SK-N-SH (cell line): ENCODE measurements around the gene TMEM145.

Source experiments
- GABPA ChIP-seq: IDR thresholded peaks from 2 replicates; pipeline ENCODE4 v1.4.0; 2012; ENCODE audit warnings: low read depth, mild to moderate bottlenecking
- POLR2AphosphoS5 ChIP-seq: IDR thresholded peaks from 2 replicates; pipeline ENCODE4 v1.6.1; 2012; ENCODE audit warnings: low read depth, low read length
- RCOR1 ChIP-seq: fragments of 150-350 bp; IDR thresholded peaks from 2 replicates; pipeline ENCODE4 v1.6.1; 2017; ENCODE audit warnings: antibody characterized with exemption, low read length
- TAF1 ChIP-seq: IDR thresholded peaks from 2 replicates; pipeline ENCODE4 v1.6.1; 2012; ENCODE audit warnings: low read depth, mild to moderate bottlenecking, low read length, moderate library complexity, borderline replicate concordance
- TF ChIP-seq, protein P1 (sequence below): fragments of 200-600 bp; sonication (generic); IDR thresholded peaks from 2 replicates; pipeline ENCODE4 v1.6.1; 2017; ENCODE audit warnings: antibody characterized with exemption, mild to moderate bottlenecking, moderate library complexity
- TF ChIP-seq, protein P2 (sequence below): IDR thresholded peaks from 2 replicates; pipeline ENCODE4 v1.4.0; 2012; ENCODE audit warnings: low read depth

DNA sequence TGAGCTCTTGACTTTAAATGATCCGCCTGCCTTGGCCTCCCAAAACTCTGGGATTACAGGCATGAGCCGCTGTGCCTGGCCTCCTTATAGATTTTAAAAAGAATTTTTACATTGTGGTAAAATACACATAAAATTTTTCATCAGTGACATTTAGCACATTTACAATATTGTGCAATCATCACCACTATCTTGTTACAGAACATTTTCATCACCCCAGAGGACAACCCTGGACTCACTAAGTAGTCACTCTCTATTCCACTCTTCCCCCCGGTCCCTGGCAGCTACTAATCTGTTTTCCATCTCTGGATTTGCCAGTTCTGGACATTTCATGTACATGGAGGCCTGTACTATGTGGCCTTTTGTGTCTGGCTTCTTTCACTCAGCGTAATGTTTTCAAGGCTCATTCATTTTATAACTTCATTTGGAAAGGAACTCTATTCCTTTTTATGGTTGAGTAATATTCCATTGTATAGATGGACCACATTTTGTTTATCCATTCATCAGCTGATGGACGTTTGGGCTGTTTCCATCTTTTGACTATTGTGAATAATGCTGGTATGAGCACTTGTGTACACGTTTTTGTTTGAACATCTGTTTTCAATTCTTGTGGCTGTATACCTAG, 32.2 kb downstream of the TMEM145 start:
- TF ChIP-seq, protein P1, sequence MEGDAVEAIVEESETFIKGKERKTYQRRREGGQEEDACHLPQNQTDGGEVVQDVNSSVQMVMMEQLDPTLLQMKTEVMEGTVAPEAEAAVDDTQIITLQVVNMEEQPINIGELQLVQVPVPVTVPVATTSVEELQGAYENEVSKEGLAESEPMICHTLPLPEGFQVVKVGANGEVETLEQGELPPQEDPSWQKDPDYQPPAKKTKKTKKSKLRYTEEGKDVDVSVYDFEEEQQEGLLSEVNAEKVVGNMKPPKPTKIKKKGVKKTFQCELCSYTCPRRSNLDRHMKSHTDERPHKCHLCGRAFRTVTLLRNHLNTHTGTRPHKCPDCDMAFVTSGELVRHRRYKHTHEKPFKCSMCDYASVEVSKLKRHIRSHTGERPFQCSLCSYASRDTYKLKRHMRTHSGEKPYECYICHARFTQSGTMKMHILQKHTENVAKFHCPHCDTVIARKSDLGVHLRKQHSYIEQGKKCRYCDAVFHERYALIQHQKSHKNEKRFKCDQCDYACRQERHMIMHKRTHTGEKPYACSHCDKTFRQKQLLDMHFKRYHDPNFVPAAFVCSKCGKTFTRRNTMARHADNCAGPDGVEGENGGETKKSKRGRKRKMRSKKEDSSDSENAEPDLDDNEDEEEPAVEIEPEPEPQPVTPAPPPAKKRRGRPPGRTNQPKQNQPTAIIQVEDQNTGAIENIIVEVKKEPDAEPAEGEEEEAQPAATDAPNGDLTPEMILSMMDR = no peak
- TF ChIP-seq RCOR1 = no peak
- TF ChIP-seq, protein P2, sequence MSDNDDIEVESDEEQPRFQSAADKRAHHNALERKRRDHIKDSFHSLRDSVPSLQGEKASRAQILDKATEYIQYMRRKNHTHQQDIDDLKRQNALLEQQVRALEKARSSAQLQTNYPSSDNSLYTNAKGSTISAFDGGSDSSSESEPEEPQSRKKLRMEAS = no peak
- TF ChIP-seq TAF1 = no peak
- no peak for TF ChIP-seq POLR2AphosphoS5
- TF ChIP-seq GABPA = no peak
